Stimulated activated CD4-positive, alpha-beta T cell treated with anti-CD3 and anti-CD28 coated beads, Interleukin-1b, Interleukin-23, amount 100 ng/mL, for 48 hours (primary cell): Measurements from ENCODE around the gene RASA3.
"Not testable (repeated sequence)": the region's sequence is repeated elsewhere in the genome, so short reads cannot be mapped to it uniquely, and the experiment has no call there.

Experiments used
- DNase-seq: peaks from one replicate; pipeline ENCODE4 v3.0.0-alpha.2; 2020

Gene RASA3

DNA sequence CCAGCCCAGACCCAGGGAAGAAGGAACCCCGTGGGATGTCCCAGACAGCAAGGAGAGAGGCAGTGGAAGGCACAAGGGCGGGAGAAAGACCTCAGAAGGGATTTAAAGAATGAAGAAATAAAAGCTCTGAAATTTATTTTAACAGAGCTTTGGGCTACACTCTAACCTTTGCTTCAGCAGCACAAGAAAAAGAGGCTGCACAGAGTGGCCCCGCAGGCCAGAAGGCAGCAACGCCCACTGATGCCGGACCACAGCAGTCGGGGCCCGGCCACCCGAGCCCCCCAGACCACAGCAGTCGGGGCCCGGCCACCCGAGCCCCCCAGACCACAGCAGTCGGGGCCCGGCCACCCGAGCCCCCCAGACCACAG lies 33.8 kb downstream of the RASA3 start:
- not testable (repeated sequence) for DNase-seq

DNA sequence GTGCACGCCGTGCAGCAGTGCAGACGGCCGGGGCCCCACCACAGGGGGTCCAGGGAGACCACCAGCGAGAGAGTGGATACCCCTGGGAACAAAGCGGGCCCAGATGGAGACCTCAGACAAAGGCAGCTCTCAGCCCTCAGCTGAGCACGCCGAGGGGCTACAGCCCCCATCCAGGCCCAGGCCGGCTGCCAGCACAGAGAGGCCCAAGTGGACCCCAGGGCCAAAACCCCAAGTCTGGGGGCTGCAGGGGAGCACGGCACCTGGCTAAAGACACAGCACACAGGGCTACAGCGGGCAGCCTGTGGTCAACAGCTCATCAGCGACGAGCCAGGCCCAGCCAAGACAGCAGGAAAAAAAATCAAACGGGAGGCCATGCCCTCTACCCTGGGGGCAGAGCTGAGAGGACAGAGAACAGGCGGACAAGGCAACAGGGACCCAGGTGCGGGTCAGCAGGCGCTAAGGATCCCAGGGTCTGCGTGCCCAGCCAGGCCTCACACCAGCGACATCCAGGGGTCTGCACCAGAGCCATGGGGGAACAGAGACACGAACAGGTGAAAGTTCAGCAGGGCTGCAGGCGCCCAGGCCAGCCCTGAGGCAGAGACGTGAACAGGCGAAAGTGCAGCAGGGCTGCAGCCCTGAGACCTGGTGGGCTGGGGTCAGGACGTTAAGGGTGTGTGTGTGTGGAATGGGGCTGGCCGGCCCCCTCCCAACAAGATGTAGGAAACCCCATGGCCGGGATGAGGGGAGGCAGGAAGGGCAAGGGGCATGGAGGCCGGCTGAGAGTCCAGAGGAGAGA lies 34.3 kb downstream of the RASA3 start:
- no peak for DNase-seq

DNA sequence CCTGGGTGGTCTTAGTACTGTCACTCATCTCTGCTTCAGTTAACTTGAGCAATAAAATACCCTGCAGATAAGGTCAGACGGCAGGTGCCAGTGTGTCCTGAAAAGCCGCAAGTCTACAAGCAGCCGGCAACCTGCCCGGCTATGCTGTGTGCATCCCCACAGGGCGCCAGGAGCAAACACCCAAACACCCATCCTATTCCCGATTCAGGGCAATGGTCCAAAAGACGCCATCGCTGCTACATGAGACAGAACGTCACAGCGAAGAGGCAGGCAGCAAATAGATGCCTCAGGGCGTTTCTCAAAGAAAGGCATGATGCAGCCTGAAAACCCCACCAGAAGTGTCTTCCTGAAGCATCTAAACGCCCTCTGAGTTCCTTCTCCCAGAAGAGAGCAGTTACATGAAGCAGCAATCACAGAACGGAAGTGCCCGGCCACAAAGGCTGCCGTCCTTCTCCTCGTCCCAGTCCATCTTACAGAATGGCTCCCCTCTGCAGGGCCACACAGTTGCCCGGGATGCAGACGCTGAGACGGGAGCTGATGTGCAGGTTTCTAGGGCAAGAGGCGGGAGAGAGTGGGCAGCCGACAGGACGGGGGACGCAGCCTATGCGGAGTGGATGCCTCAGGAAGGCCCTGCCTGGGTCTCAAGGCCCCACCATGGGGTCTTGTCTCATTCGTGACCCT lies 35.1 kb downstream of the RASA3 start:
- no peak for DNase-seq

DNA sequence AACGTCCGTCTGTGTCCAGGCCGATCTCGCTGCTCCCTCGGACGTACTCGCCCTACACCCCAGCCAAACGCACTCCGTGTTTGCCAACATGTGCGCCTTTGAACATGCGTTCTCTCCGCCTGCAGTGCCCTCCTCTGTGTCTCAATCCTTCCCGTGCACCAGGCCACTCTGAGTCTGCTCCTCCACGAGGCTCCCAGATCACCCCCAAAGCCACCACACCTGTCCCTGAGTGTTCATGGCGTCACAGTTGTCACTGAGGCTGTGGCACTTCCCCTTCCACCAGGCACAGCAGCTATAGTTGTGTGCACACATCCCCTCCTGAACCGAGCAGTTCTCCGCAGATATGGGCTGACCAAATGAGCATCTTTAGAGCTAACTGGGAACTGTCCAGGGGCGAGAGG lies 35.6 kb downstream of the RASA3 start:
- DNase-seq, result no peak

DNA sequence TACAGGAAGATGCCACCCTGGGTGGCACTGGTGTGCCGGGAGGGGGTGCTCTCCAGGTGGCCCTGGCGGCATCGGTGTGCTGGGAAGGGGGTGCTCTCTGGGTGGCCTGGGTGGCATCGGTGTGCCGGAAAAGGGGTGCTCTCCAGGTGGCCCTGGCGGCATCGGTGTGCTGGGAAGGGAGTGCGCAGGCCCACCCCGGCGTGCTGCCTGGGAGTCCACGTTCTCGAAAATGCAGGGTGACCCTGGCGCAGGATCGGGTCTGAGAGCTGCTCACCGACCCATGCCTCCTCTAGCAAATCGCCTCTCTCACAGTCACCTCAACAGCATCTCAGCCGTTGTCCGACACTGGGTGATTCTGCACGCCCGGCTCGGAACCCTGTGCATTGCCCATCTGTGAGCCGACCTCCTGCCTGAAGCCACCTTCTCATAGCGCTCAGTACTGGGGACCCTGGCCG lies 36.4 kb downstream of the RASA3 start:
- no peak for DNase-seq

DNA sequence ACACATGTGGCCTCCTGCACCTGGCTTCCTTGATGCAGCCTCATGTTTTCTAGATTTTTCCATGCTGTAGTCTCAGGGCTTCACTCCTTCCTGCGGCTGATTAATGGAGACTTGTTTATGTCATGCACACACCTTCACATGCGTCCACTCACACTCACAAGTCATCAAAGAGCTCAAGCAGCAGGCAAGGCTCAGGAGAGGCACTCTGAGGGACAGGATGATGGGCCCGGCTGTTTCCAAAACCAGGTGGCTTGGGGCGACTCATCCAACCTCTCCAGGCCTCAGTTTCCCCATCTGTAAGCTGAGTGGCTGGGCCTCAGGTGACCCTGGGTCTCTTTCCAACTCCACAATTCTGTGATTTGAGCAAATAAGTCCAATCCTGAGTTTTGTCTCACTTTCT lies 36.9 kb downstream of the RASA3 start:
- DNase-seq, result no peak

DNA sequence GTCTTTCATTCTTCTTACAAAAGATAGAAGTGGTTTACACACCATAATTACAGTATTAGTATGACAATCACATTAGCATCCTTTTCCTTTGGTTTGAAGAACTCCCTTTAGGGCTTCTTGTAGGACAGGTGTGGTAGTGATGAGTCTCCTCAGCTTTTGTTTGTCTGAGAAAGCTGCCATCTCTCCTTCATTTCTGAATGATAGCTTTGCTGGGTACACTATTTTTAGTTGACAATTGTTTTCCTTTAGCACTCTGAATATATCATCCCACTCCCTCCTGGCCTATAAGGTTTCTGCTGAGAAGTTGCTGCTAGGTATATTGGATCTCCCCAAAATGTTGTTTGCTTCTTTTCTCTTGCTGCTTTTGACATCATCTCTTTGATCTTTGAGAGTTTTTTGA lies 39.3 kb downstream of the RASA3 start:
- no peak for DNase-seq

DNA sequence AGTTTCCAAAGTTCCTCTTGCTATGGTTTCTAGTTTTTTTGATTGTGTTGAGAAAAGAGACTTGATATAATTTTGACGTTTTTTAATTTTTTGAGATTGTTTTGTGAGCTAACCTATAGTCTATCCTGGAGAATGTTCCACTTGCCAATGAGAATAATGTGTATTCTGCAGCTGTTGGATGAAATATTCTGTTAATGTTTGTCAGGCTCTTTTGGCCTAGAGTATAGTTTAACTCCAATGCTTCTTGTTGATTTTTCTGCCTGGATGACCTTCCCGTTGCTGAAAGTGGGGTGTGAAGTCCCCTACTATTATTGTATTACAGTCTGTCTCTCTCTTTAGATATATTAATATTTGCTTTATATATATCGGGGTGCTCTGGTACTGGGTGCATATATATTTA lies 40.0 kb downstream of the RASA3 start:
- no peak for DNase-seq

DNA sequence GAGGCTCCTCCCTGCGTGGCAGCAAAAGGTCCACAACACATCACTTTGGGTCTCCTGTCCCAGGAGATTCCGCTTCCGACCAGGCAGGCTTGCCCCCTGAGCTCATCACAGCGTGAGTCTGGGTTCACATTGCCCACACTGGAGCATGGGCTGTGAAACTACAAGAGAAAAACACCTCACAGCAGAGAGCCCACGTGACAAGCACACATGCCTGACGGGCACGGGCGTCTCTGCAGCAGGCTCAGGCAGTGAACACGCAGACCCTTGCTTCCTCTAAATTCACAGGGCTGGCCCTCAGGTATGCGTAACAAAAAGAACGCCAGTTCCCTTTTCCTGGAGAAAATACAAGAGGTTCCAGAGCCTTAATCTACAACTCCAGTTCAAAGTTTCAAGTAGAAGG lies 41.9 kb downstream of the RASA3 start:
- DNase-seq, result no peak

DNA sequence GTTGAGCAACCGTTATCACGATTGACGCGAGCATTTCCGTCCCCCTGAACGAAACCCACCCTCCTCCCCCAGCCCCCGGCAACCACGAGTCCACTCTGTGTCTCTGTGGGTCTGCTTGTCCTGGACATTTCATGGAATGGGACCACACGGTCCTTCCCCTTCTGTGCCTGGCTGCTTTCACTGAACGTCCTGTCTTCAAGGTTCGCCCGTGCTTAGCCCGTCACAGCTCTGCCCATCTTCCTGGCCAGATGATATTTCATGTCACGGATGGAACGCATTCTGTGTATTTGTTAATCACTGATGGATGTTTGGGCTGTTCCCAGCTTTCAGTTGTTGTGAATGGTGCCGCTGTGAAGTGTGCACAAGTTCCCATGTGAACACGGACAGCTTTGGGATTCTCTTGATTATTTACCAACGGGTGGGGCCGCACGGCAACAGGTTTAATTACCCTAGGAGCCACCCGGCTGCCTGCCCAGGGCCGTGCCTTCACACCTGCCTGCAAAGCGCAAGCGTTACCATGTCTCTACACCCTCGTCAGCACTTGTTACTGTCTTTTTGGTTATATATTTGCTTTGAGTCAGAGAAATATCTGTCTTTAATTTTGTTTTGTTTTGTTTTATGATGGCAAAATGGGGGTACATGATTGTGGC lies 42.5 kb downstream of the RASA3 start:
- DNase-seq, result no peak

DNA sequence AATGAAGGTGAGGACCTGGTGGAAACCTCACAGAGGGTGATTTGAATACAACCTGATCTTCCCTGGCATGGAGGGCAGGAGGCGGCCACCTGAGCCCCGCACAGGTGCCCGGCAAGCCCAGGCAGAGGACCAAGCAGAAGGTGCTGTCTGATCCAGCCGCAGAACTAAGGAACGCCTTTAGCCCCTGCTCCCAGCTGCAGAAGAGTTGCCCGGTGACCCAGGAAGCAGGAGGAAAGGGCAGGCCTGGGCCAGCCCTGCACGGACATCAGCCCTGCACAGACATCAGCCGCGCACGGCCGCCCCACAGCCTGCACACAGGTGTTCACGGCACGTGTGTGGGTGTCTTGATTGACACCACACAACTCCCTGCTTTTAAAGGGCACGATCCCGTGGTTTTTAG lies 43.1 kb downstream of the RASA3 start:
- no peak for DNase-seq

DNA sequence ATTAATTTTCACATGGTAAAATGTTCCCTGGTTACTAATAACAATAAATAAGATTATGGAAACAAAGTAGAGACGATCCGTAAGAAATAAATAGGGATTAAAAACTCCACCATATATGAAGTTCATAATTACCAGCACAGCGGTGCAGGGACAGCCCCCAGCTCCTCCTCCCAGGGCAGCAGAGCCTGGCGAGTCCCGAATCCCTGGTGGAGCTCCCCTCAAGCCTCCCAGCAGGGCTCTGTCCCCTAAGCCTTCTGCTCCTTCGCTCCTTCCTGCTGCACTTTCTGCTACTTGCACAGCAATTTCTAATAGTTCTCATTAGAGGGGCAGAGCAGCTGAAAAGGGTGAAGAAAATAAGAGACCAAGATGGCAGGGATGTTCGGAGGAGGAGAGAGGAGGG lies 43.6 kb downstream of the RASA3 start:
- no peak for DNase-seq

DNA sequence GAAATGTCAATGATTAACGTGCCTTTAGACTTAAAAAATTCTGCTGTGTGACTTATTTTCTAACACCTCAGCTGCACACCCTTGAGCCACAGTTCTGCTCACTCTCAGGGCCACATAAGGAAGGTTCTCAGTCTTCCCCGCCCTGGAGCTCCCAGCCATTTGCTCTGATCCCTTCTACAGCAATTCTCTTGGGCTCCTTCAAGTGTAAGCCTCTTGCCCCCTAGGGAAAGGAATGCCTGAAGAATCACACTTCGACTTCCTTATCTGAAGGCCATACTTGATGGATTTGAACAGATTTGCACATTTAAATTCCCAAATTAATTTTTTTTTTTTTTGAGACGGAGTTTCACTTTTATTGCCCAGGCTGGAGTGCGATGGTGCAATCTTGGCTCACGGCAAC lies 44.2 kb downstream of the RASA3 start:
- no peak for DNase-seq

DNA sequence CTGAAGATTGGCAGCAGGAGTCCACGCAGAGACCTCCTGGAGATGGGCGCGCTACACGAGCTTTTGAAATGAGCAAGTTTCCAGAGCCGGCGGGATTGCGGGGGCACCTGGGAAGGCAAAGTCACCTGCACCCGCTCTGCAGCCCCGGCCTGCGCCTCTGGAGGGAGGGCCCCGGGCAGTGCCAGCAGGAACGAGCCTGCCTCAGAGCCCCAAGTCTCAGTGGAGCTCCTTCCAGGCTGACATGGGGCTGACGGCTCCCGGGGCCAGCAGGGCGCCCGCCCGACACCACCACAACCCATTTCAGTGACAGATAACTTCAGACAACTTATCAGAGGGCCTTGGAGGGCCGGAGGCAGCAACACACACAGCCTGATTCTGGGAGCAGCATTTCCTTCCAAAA lies 45.0 kb downstream of the RASA3 start:
- no peak for DNase-seq

DNA sequence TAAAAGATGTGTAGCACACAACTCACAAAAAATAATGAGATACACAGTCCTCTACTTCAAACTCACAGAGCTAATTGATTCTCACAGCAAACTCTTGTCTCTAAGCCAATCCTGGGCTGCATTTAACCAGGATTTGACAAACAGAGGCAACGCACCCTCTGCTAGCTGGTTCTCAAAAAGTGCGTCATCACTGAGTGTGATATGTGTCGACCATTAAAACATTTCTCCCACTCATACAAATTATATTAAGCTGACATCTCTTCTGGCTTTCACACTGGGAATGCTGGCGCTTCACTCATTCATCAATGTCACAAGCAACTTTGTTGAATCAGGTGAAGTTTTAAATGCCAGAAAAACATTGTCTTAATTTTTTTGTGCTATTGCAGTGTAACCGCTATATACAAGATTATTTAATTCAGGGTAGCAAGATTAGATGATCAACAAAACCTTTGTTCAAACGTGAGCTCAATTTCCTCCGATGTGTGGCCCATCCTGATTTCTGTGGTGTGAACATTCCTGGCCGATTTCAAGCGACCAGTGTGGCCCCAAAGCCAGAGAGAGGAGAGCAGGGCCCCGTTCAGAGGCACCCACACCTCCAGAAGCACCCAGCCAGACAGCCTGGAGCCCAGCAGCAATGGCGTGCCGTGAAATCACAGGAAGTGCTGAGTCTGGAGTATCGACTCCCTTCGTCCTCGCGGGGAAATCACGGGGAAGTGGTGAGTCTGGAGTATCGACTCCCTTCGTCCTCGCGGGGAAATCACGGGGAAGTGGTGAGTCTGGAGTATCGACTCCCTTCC lies 49.4 kb downstream of the RASA3 start:
- DNase-seq, result no peak

DNA sequence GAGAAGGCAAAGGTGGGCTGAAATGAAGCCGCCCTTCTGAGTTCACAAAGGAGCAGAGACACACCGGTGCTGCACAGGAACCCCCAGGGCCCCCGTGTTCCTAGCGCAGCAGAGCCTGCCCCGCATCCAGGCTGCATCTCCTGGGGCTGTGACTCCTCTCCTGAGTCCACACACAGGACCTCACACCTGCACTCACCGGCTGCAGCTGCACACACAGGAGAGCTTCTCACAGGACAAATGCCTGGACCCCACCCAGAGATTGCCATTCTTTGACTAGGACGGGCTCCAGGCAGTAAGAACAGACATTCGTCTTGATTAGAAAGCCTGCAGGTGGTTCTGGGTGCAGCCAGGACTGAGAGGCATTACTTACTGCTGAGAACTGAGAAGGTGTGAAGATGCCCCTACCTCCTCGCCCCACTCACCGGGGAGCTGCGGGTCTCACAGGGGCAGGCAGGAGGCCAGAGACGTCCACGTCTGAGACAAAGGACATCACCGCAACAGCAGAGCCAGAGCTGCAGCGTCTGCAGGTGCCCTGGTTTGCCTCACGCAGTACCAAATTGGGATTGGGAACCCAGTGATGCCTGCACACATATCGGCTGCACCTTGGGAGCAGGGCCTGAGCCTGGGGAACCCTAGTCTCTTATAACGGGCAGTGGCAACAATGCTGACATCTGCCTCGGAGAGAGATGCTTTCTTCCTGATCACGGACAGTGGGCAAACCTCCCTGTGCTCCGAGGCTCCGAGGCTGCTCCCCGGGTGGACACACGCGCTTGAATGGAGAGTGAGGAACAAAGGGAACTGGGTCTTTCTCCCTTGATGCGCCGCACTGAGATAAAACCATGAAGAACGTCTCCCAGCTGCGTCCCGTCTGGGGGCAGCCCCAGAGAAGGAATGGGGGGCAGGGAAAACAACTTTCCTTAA lies 50.4 kb downstream of the RASA3 start:
- no peak for DNase-seq

DNA sequence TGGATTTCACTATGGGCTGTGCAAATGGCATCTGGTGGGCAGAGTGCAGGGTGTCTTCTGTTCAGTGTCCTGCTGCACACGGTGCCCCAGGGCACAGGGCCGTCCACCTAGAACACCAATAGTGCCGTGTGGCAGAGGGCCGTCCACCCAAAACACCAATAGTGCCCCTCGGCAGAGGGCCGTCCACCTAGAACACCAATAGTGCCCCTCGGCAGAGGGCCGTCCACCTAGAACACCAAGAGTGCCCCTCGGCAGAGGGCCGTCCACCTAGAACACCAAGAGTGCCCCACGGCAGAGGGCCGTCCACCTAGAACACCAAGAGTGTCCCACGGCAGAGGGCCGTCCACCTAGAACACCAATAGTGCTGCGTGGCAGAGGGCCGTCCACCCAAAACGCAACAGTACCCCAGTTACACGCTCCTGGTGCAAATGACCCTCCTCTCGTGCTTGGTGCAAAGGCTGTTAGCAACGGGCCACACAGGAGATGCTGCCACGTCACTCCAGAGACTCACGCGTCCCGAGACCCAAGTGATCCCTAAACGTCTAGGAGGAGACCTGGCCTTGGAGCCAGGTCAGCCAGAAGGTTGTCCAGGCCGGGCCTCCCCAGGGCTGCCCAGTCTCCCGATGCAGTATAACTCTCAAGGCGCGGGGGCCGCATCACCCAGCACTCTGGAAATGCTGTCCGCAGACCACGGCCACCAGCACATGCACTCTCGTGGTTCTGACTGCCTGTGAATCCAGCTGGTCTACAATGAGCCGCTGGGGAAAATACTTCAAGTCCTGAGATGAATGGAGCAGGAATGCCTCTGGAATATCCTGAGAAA lies 51.5 kb downstream of the RASA3 start:
- no peak for DNase-seq

DNA sequence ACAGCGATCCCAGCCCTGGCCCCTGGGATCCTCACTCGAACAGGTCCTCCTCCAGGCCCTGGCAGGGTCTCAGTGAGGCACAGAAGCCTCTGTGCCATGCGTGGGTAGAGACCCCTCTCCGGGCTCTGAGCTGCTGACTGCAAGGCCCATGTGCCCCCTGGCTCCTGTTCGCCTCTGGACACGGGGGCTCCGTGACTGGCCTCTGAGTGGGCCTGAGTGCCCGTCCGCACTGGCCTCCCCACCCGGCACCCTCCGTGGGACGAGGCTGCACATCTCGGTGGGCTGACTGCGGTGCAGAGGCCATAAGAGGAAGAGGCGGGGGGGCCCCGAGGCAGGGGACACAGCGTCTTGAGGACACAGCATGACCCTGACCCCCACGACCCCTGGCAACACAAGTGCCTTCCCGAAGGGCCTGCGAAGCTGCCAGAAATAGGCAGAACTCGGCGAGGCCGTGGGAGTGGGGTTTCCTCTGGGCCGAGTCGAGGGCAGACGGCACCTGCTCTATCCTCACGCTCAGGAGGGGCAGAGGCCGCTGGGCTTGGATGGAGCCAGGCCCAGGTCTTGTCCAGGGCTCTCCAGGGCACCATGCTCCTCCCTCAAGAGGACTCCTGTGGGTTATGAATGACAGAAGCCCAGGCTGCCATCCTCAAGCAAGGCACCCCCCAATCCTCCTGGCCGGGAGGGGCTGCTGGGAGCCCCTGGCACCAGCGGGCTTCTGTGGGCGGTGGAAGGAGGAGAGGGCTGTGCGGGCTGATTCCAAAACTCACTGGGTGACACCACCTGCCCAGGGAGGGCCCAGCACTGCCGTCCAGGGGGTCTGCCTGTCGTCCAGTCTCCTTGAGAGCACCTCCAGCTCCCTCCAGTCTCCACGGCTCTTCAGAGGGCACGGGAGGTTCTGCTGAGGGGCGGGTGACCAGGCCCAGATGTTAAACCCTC lies 52.6 kb downstream of the RASA3 start:
- DNase-seq, result no peak

DNA sequence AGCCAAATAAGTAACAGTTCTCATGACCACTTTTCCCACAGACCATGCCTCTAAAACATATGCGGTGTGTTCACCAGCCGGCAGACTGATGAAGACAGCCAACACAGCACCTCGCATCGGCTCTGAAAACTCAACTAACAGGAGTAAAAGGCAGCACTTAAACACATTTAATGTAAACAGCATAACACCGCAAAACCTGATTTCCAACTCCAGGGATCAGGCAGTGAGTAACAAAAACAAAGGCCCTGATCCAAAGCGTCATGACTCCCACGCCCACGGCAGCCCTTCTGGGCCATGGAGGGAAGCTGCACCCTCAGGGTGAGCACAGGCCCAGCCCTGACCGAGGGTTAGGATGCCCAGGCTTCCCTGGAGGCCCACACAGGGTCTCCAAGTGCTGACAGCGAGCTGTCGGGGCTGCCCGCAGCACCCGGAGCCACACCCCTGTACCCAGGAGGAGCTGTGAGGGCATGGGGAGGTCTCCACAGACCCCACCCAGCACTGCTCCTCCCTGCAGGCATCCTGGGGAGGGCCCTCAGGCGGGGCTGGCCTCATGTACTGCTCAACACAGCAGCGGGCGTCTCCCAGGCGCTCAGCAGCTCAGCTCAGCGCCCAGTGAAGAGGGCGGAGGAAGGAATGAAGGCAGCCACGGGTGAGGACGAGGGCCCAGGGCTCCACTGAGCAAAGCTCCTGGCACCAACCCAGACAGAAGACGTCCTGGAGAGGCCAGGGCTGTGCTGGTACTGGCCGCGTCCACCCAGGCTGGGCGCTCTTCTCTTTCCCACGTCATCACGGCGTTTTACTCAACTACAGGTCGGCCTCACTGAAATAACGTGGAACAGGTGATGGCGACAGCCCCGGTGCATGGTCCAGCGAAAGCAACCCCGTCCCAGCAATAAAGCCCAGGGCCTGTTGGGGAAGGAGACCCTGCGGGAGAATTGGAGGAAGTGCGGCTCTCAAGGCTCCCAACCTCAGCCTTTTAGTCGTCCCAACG lies 53.7 kb downstream of the RASA3 start:
- no peak for DNase-seq
